NCI-H226 (cell line): Measurements from ENCODE around the gene SEMA3D.

Source experiments
- DNase-seq: peaks from one replicate; pipeline ENCODE4 v3.0.0-alpha.2; 2015

SEMA3D gene

GRCh38 chr7:85119934-85120333, 66.9 kb downstream of the SEMA3D start:
- DNase-seq = no peak

DNA sequence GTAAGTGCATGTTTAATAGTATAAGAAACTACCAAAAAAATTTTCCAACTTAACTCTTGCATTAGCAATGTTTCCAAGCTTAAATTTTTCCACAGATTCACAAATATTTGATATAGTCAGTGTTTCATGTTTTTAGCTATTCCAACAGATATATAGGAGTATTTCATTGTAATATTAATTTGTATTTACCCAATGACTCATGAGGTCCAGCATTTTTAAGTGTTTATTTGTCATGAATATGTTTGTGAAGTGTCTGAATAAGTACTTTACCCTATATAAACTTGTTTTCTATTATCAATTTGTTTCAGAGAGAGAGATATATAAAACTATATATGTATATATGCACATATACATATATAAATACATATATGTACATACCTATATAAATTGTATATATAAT, 71.0 kb downstream of the SEMA3D start:
- no peak for DNase-seq

DNA sequence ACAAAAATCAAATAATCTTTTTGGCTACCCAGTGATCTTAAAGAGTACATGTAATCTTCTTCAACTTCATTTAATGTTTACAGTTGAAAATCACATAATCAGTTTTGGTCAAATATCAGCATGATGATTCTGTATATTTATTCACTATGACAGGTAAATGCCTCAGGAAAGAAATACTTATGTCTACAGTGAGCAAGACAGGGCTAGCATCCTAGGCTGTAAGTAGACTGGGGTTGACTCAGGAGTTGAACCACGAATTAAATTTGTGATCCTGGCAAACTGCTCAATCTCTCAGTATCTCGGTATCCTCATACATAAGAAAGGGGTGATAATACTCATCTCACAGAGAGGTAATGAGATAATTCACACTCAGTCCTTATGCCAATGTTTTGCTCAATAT, 71.8 kb downstream of the SEMA3D start:
- DNase-seq = peak; percentile 11

DNA sequence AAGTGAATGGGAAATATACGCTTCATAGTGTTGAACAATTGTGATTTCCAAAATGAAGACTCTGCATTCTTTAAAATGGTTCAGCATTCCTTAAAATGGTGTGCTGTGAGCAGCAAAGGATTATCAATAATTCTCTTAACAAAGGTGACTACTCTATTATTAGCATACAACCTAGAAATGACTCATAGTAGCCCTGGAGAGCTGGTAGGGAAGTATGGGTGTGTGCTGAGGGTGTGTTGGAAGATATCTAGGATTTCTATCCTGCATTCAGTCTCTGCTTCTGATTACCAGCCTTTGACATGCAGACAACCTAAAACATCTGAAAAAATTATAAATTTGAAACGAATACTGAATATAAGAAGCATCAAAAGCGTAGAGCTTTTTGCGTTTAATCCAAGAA, 72.5 kb downstream of the SEMA3D start:
- peak; percentile 44 for DNase-seq

DNA sequence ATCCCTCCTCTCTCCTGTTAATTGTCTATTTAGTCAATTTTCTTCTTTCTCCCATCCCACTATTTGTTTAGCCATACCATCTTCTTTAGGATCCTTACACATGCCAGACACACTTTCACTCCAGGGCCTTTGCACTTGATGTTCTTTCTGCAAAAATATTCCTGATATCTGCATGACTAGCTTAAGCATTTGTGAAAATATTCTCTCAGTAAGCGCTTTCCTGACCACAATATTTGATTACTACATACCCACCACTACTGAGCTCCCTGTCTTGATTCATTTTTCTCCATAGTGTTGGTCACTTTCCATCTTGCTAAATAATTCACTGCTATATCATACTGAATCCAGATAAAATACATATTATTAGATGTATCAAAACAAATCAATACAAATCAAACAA, 75.1 kb downstream of the SEMA3D start:
- peak; percentile 68 for DNase-seq

GRCh38 chr7:85106719-85107118, 80.1 kb downstream of the SEMA3D start:
- DNase-seq = no peak

DNA sequence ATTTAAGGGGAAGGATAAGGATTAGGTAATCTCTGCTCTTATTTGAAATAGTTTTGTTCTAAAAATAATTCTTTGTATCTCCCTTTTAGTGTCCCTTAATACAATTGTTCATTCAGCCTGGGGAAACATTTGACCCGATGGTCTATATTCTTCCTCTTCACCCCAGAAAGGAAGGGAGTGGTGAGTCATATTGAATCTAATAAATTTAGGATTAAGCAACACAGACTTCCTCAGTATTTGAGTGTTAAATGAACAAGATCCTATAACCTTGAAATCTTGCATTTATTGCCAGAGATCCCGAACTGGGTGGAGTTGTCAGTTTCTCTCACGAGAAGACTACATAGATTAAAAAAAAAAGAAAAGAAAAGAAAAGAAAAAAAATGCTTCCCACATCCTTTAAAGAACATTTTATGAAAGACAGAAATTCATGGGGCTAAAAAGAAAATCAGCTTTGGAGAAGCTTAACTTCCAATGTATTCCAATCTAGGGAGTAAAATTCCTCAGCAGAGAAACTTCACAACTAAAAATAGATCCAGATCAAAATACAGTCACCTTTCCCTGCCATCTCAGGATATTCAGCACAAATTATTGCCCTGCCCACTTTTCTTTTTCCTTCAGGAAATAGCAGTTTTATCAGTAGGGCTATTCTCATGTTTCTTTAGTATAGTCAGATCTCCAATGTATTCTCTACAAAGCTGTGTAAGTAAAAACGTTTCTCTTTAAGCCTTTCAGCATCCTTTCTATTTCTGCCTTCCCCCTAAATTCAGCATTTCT, 82.2 kb downstream of the SEMA3D start:
- peak; percentile 5 for DNase-seq

GRCh38 chr7:85103962-85104361, 82.9 kb downstream of the SEMA3D start:
- DNase-seq = no peak

GRCh38 chr7:85103357-85103756, 83.5 kb downstream of the SEMA3D start:
- no peak for DNase-seq

GRCh38 chr7:85102813-85103350, 84.0 kb downstream of the SEMA3D start:
- DNase-seq = no peak

GRCh38 chr7:85101347-85101746, 85.5 kb downstream of the SEMA3D start:
- DNase-seq = no peak

GRCh38 chr7:85097844-85098243, 89.0 kb downstream of the SEMA3D start:
- DNase-seq = no peak

- no peak for DNase-seq
Observed at GRCh38 chr7:85095806-85096205, 91.0 kb downstream of the SEMA3D start.

DNA sequence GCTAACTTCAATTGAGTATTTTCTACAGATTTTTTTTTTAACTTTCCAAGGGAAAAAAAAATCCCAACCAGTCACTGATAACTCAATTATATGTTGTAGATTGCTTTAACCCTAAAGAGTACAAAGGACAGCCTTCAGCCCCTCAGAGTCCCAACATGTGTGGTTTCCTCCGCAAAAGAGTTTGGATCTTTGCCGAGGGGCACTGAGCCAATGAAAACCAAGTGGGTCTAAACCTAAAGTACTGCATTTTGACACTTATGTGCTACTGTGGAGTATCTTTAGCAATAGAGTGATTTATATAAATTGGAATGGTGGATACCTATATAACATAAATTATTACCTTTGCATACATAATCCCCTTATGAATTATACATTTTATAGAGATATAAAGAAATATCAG, 91.5 kb downstream of the SEMA3D start:
- DNase-seq = no peak

DNA sequence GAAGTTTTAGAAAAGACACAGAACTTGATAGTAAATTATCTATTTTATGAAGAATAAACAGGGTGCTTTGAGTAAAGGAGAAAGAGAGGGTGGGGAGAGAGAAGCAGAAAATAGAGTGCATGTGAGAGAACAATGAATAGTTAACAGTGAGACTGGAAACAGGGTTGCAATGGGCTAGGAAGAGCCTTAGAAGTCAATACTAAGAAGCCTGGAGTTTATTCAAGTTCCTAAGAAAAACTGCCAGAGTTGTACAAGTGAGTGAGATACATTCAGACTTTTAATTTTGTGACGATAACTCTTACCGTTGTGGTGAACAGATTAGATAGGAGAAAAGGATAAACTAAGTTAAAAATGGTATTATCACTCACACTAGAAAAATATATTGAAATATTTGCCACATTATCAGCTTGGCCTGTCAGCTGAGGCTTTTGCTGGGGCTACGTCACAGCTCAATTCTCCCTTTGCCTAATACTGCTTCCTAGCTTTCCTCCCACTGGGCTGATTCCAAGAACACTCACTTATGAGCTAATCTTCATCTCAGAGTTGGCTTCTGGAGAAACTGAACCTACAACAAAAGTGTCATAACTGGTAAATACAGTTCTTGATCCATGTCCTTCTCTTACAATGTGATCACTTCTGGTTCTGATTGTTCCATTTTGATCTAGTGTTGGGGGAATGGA, 92.7 kb downstream of the SEMA3D start:
- DNase-seq = no peak

GRCh38 chr7:85091565-85091928, 95.3 kb downstream of the SEMA3D start:
- DNase-seq = no peak

GRCh38 chr7:85090919-85091564, 95.8 kb downstream of the SEMA3D start:
- no peak for DNase-seq

DNA sequence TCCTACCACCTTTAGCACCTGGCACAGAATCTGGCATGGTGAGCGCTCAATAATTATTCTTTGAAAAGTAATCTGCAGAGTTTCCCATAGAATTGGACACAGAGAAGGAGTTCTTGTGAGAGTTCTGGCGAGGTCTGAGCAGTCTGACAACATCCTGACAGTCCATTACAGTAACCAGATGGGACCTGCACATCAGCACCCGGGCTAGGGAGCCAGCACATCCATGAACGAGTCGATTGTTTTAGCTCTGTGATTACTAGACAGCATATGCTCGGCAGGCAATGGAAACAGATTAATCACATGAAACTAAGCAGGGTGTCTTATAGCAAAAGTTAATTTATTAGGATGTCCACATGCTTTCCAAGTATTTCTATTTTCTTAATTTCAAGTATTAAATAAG, 96.7 kb downstream of the SEMA3D start:
- no peak for DNase-seq

GRCh38 chr7:85081846-85082245, 105.0 kb downstream of the SEMA3D start:
- DNase-seq = no peak

DNA sequence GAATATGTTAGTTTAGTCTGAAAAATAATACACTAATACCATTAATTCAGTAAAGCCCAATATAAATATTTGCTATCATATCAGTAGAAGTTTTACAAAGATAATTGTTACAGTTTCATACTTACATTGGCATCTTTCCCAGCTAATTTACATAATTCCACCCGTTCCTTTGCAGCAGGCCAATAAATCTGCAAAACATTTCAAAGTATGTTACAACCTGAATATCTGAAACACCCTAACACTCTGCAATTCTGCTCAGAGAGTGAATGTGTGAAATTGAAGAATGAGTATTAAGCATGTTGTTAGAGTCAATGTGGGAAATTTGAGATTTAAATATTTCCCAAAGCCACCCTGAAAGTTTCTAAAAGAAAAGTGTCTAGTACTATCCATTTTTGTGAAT, 105.5 kb downstream of the SEMA3D start:
- DNase-seq = no peak

DNA sequence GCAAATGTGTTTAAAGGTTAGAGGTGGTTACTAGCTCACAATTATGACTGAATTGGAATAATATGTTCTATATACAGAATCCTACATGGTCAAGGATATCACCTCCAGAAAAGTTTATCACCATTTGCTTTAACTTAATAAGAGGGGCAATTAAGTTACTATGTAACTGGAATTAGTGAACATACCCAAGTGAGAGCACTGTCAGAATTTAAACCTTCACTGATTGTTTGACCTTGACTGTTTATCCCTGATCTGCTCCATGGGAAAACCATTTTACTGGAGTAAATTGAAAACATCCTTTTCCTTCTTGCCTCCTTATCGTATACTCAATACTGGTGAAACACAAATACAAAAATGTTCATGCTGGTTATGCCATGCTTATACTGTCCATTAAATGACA, 107.4 kb downstream of the SEMA3D start:
- no peak for DNase-seq

- DNase-seq = no peak
Observed at GRCh38 chr7:85078181-85078580, 108.7 kb downstream of the SEMA3D start.

GRCh38 chr7:85075864-85076263, 111.0 kb downstream of the SEMA3D start:
- no peak for DNase-seq

- DNase-seq = no peak
Observed at GRCh38 chr7:85074992-85075391, 111.9 kb downstream of the SEMA3D start.
